Measurements from ENCODE around the gene CCL22.
"Not testable (repeated sequence)": the region's sequence is repeated elsewhere in the genome, so short reads cannot be mapped to it uniquely, and the experiment has no call there.

CCL22 gene

GRCh38 chr16:57388359-57389086, 29.9 kb downstream of the CCL22 start:
- H3K4me3 Mint-ChIP-seq: no peak overlapping the region
- peaks cover 34% of the 10 kb centered on the region for H3K27me3 Mint-ChIP-seq
- no peaks in the 10 kb centered on the region for H3K9me3 Mint-ChIP-seq
- no peak overlapping the region for H3K27ac Mint-ChIP-seq
- no peaks in the 10 kb centered on the region for H3K4me1 Mint-ChIP-seq
- no peak for DNase-seq
- no peaks in the 10 kb centered on the region for H3K36me3 Mint-ChIP-seq
- CTCF ChIA-PET: no interaction called here

DNA sequence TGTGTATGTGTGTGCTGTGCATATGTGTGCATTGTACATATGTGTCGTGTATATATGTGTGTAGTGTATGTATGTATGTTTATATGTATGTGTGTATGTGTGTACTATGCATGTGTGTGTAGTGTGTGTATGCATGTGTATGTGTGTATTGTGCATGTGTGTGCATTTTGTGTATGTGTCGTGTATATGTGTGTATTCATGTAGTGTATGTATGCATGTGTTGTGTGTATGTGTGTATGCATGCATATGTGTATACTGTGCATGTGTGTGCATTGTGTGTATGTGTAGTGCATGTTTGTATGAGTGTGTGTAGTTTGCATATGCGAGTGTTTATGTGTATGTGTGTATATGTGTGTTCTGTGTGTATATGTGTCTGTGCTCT, 30.5 kb downstream of the CCL22 start:
- no peak overlapping the region for H3K27ac Mint-ChIP-seq
- no peak overlapping the region for H3K4me3 Mint-ChIP-seq
- no peaks in the 10 kb centered on the region for H3K36me3 Mint-ChIP-seq
- no peaks in the 10 kb centered on the region for H3K9me3 Mint-ChIP-seq
- no peak for DNase-seq
- CTCF ChIA-PET: no interaction called here
- peaks cover 31% of the 10 kb centered on the region for H3K27me3 Mint-ChIP-seq
- no peaks in the 10 kb centered on the region for H3K4me1 Mint-ChIP-seq

- H3K4me3 Mint-ChIP-seq: no peak overlapping the region
- H3K27me3 Mint-ChIP-seq: peaks cover 28% of the 10 kb centered on the region
- H3K27ac Mint-ChIP-seq: no peak overlapping the region
- H3K36me3 Mint-ChIP-seq: no peaks in the 10 kb centered on the region
- no peak for DNase-seq
- CTCF ChIA-PET: interaction anchor here (1.9 kb wide), 1 partner anchor 26 kb away, joined by 4 read pairs; no protein-coding TSS in a partner anchor
- no peaks in the 10 kb centered on the region for H3K4me1 Mint-ChIP-seq
- H3K9me3 Mint-ChIP-seq: no peaks in the 10 kb centered on the region
Measured at GRCh38 chr16:57390636-57391295, 32.2 kb downstream of the CCL22 start.

- Mint-ChIP-seq H3K27ac (no peak overlapping the region), H3K36me3 (no peaks in the 10 kb centered on the region), H3K27me3 (peaks cover 28% of the 10 kb centered on the region), H3K4me3 (no peak overlapping the region), H3K9me3 (no peaks in the 10 kb centered on the region), H3K4me1 (no peaks in the 10 kb centered on the region)
- CTCF ChIA-PET: interaction anchor here (1.9 kb wide), 1 partner anchor 26 kb away, joined by 4 read pairs; no protein-coding TSS in a partner anchor
- no peak for DNase-seq
Measured at GRCh38 chr16:57391300-57391699, 32.7 kb downstream of the CCL22 start.

- CTCF ChIA-PET: interaction anchor here (1.9 kb wide), 1 partner anchor 25 kb away, joined by 4 read pairs; no protein-coding TSS in a partner anchor
- DNase-seq: no peak
- Mint-ChIP-seq H3K27me3 (peaks cover 28% of the 10 kb centered on the region), H3K27ac (no peak overlapping the region), H3K4me3 (no peak overlapping the region), H3K4me1 (no peaks in the 10 kb centered on the region), H3K36me3 (no peaks in the 10 kb centered on the region), H3K9me3 (no peaks in the 10 kb centered on the region)
Measured at GRCh38 chr16:57391708-57392107, 33.1 kb downstream of the CCL22 start.

GRCh38 chr16:57392694-57393093, 34.1 kb downstream of the CCL22 start:
- DNase-seq: no peak
- Mint-ChIP-seq H3K27ac (no peak overlapping the region), H3K4me1 (no peaks in the 10 kb centered on the region), H3K36me3 (no peaks in the 10 kb centered on the region), H3K9me3 (no peaks in the 10 kb centered on the region), H3K27me3 (peaks cover 23% of the 10 kb centered on the region), H3K4me3 (no peak overlapping the region)
- CTCF ChIA-PET: interaction anchor here (1.9 kb wide), 1 partner anchor 24 kb away, joined by 4 read pairs; no protein-coding TSS in a partner anchor

- peaks cover 19% of the 10 kb centered on the region for H3K27me3 Mint-ChIP-seq
- H3K36me3 Mint-ChIP-seq: no peaks in the 10 kb centered on the region
- no peaks in the 10 kb centered on the region for H3K4me1 Mint-ChIP-seq
- H3K9me3 Mint-ChIP-seq: no peaks in the 10 kb centered on the region
- no peak overlapping the region for H3K4me3 Mint-ChIP-seq
- DNase-seq: no peak
- CTCF ChIA-PET: no interaction called here
- H3K27ac Mint-ChIP-seq: no peak overlapping the region
Measured at GRCh38 chr16:57394444-57394843, 35.9 kb downstream of the CCL22 start.

- H3K4me3 Mint-ChIP-seq: no peak overlapping the region
- DNase-seq: no peak
- H3K4me1 Mint-ChIP-seq: no peaks in the 10 kb centered on the region
- H3K27ac Mint-ChIP-seq: no peak overlapping the region
- peaks cover 19% of the 10 kb centered on the region for H3K27me3 Mint-ChIP-seq
- H3K9me3 Mint-ChIP-seq: no peaks in the 10 kb centered on the region
- H3K36me3 Mint-ChIP-seq: no peaks in the 10 kb centered on the region
- CTCF ChIA-PET: no interaction called here
Measured at GRCh38 chr16:57395026-57395425, 36.4 kb downstream of the CCL22 start.

GRCh38 chr16:57396786-57397185, 38.2 kb downstream of the CCL22 start:
- Mint-ChIP-seq H3K36me3 (no peaks in the 10 kb centered on the region), H3K4me1 (no peaks in the 10 kb centered on the region)
- CTCF ChIA-PET: no interaction called here

GRCh38 chr16:57397493-57397892, 38.9 kb downstream of the CCL22 start:
- H3K27me3 Mint-ChIP-seq: peaks cover 15% of the 10 kb centered on the region
- H3K9me3 Mint-ChIP-seq, H3K4me1 Mint-ChIP-seq, CTCF ChIA-PET, H3K36me3 Mint-ChIP-seq, DNase-seq, H3K4me3 Mint-ChIP-seq, H3K27ac Mint-ChIP-seq: not testable (repeated sequence)

More at GRCh38 chr16:57396786-57397185, 38.2 kb downstream of the CCL22 start:
- Mint-ChIP-seq H3K4me3 (no peak overlapping the region), H3K27me3 (peaks cover 14% of the 10 kb centered on the region), H3K9me3 (no peaks in the 10 kb centered on the region), H3K27ac (no peak overlapping the region)
- no peak for DNase-seq

DNA sequence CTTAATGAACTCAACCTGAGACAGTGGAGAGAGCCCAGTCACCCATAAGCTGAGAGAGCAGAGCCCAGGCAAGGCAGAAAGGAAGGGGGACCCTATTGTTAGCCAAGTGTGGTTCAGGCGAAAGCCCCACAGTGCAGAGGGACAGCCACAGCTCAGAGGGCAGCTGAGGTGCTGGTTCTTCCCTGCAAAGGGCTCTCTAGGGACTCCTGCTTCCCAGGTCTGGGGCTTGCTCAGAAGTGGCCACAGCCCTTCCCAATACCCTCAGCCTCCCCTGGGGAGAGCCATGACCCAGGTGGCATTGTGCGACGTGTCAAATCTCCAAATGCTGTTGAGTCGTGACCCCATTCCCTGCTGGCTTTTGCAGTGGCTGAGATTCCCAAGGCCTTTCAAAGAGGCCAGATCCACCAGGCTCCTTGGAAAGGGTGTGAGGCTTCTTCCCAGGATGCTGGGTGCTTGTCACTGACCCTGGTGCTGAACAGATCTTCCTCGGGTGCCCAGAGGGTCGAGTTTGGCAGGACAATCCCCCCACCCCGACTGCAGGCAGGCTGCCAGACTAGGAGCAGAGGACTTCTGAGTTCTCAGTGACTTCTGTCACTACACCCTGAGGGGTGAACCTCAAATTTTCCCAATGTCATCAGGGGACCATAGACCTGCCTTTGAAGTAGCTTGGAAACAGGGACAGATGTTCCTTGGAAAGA, 43.5 kb downstream of the CCL22 start:
- DNase-seq: no peak
- no peak overlapping the region for H3K27ac Mint-ChIP-seq
- no peak overlapping the region for H3K4me3 Mint-ChIP-seq
- H3K9me3 Mint-ChIP-seq: no peaks in the 10 kb centered on the region
- H3K27me3 Mint-ChIP-seq: peaks cover 25% of the 10 kb centered on the region
- no peaks in the 10 kb centered on the region for H3K36me3 Mint-ChIP-seq
- CTCF ChIA-PET: interaction anchor here (0.6 to 0.8 kb wide), 2 partner anchors 15 to 1087 kb away, joined by 3 to 5 read pairs; no protein-coding TSS in a partner anchor
- H3K4me1 Mint-ChIP-seq: no peaks in the 10 kb centered on the region

DNA sequence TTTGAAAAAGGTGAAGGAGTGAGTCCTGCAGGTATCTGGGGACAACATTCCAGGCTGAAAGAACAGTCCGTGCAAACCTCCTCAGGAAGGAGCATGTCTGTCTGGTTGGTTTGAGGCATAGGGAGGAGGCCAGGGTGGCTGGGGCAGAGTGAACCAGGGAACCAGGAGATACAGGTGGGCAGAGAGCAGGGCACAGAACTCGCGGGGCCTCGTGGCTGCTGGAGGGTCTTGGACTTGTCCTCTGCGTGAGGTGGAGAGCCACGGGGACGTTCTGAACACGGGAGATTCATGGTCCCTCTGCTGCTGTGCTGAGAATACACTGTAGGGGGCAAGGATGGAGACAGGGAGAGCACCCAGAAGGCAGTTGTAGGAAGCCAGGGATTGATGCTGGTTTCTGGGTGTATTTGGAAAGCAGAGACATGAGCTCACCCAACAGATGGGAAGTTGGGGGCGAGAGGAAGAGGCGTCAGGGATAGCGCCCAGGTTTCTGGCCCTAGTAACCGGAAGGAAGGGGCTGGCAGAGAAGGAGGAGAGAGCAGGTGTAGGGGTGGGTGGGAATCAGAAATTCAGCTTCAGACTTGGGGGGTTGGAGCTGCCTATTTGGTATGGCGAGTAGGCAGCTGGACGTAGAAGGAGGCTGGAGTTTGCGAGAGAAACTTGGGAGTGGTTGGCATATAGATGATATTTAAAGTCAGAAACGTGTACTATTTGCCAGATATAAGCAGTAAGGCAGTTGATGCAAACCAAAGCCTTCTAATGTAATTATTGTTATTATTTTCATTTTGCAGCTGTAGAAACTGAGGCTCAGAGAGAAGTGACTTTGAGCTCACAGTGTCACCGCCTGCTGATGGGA, 45.6 kb downstream of the CCL22 start, which contains the start of gene CCL17:
Gene CCL17 (plus strand): TSS at position 803 of the 853 bp plus-strand sequence. CDS start 9,166 bp downstream, outside the sequence.
- H3K27ac Mint-ChIP-seq: no peak within 1 kb of the TSS

DNA sequence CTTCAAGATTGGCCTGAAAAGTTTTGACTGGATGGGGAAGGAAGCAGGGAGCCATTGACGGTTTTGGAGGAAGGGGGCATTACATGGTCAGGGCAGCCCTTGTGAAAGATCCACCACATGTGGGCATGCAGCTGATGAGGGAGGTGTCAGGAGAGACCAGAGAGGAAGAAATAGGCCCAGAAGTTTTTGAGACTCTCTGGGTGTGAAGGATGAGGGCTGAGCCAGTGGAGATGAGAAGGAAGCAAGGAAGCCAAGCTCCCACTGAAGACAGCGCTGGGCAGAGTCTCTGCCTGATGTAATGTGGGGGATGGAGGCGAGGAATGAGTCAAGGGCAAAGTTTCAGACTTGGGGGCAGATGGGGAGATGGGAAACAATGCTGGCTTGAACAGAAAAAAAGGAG, 46.5 kb downstream of the CCL22 start:
- H3K27me3 Mint-ChIP-seq: peaks cover 25% of the 10 kb centered on the region
- no peak overlapping the region for H3K4me3 Mint-ChIP-seq
- no peaks in the 10 kb centered on the region for H3K36me3 Mint-ChIP-seq
- no peak overlapping the region for H3K27ac Mint-ChIP-seq
- H3K4me1 Mint-ChIP-seq: no peaks in the 10 kb centered on the region
- DNase-seq: no peak
- H3K9me3 Mint-ChIP-seq: no peaks in the 10 kb centered on the region
- CTCF ChIA-PET: interaction anchor here (1.1 to 3.1 kb wide), 3 partner anchors 12 to 104 kb away, joined by 3 to 17 read pairs (median 5); no protein-coding TSS in a partner anchor

More for the DNA sequence above, 45.6 kb downstream of the CCL22 start, which contains the start of gene CCL17:
- DNase-seq: no peak
- CTCF ChIA-PET: interaction anchor here (1.1 to 3.1 kb wide), 3 partner anchors 13 to 103 kb away, joined by 3 to 17 read pairs (median 5); no protein-coding TSS in a partner anchor
- no peak within 1 kb of the TSS for H3K4me3 Mint-ChIP-seq
- no peaks in the 10 kb centered on the region for H3K9me3 Mint-ChIP-seq
- no peaks in the 10 kb centered on the region for H3K4me1 Mint-ChIP-seq
- no peaks in the 10 kb centered on the region for H3K36me3 Mint-ChIP-seq
- peaks cover 25% of the 10 kb centered on the region for H3K27me3 Mint-ChIP-seq

All from activated naive CD4-positive, alpha-beta T cell treated with anti-CD3 and anti-CD28 coated beads, Interleukin-2, amount 10 ng/mL, durations not matched to agents 7 days and 5 days (primary cell).